ENCODE results near the gene ABCA13.

The ABCA13 gene

GRCh38 chr7:48381571-48381970 lies 210.3 kb downstream of the ABCA13 start:
- no peak for DNase-seq

DNA sequence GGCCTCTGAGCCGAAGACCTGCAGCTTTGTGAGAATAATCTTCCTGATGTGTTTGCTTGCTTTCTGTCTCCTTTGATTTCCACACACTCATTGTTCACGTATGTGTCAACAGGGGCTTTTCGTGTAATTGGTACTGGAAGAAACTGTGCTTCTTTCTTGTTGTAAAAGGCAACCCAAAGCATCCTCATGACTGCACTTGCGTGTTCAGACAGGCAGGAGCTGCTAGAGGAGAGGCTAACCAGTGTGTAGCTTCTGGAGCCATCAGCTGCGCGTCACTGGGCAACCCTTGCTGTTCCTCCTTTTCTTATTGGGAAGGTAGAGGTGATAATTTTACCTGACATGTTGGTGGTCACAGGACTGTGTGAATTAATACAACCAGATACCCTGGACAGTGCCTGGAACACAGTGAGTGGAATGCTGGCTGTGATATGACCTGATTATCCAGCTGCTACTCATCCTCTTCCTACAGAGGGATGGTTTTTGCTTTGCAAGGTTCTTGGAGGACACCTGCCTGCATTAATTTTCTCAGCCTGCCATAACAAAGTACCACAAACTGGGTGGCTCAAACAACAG lies 213.0 kb downstream of the ABCA13 start:
- DNase-seq, result no peak

DNA sequence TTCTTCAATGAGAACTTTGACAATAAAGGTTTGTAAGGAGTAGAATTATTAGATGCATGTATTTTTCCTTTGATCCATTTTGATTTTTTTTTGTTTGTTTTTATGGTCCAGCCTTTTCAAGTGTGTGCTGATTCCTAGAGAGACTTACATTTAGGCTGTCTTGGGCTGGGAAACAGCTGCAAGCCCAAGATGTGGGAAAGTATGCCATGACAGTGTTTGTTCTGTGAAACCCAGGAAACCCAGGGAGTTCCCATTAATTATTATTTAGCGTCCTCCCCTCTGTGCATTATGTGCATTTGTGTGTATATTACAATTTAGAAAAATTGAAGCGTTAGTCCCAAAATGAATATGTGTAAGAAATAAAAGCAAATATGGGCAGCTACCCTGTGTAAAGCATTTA lies 216.7 kb downstream of the ABCA13 start:
- no peak for DNase-seq

DNA sequence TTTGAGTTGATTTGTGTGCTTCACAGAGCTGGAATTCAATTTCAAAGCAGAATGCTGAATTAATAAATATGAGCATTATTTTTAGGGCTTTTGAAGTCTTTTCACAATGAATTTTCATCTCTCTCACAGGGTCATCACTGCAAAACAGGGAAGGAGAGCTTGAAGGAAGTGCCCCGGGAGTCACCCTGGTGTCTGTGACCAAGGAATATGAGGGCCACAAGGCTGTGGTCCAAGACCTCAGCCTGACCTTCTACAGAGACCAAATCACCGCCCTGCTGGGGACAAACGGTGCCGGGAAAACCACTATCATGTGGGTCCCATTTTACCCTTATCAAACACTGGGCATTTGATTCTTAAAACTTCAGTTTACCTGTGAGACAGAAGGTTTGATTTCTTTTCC lies 217.7 kb downstream of the ABCA13 start:
- DNase-seq, result no peak

- DNase-seq, result peak; percentile 9
Measured at GRCh38 chr7:48389977-48390376, 218.7 kb downstream of the ABCA13 start.

DNA sequence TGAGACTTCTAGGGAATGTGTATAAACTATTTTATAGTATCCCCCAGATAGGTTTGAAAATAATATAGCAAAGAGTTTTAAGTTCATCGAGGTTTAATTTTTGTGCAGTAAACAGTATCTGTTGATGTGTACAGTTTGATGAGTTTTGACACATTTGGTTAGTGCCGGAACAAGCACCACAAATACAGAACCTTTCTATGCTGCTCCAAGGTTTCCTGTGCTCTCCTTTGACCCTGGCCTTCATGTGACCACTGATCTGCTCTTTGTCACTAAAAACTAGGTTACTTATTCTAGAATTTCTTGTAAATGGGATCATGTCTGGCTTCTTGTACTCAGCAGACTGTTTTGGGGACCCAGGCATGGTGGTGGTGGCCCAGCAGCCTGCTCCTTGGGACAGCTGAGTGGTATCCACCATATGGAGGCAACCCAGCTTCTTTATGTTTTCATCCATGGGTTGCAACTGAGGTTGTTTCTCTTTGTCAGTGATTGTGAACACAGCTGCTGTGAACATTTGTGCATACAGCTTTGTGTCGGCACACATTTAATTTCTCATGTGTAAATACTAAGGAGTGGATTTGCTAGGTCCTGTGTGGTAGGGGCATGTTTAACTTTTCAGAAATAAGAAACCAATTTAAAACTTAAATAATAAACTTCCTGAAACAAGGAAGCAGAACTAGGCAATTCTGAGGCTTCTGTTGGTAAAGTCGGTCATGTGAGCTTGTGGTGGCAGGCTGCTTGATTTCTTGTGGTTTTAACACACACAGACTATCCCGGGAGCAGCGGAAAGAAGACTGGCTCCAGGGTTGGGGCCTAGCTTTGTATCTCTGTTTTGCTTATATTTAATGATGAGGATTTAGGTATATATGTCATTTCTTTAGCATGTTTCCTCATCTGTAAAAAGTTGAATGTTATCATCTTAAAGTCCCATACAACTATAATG lies 219.4 kb downstream of the ABCA13 start:
- peak; percentile 71 for DNase-seq

DNA sequence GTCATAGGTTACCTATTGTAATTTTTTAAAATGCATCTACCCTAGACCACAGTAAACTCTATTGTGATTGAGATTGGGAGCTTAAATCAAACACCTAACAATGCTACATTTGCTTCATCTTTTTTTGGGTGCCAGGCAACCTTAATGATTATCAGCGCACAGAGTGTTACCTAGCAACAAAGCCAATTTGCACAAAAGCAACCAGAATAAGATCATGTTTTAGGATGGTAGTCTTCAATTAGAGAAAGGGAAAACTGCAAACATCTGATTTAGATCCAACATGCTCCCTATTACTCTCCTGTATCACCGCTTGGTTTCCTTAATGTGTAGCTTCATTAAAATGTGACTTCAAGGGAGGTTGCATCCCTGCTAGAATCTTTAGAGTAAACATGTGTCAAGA lies 226.9 kb downstream of the ABCA13 start:
- DNase-seq, result no peak

DNA sequence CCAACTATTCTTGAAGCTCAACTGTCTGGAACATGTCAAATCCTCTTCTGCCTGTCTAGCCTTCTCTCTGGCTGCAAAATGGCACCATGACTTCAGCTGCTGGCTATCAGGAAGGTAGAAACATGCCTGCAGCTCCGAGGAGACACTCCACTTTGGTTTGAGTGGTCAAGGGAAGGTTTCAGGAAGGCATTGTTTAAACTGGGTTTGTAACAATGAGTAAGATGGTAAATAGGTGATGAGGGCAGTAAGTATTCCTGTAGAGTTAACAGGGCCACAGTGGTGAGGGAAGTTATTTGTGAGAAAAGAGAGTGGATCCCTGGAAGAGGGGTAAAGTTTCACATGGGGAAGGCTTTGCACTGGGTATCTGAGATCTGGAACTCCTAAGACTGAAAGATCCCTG lies 231.5 kb downstream of the ABCA13 start:
- no peak for DNase-seq

DNA sequence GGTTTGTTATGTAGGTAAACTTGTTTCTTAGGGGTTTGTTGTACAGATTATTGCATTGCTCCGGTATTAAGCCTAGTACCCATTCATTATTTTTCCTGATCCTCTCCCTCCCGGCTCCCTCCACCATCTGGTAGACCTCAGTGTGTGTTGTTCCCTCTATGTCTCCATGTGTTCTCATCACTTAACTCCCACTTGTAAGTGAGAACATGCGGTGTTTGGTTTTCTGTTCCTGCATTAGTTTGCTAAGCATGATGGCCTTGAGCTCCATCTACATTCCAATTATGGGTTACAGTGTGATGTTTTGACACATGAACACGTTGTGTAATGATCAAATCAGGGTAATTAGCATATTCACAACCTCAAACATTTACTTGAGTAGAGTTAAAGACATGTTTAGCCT lies 237.5 kb downstream of the ABCA13 start:
- DNase-seq, result no peak

DNA sequence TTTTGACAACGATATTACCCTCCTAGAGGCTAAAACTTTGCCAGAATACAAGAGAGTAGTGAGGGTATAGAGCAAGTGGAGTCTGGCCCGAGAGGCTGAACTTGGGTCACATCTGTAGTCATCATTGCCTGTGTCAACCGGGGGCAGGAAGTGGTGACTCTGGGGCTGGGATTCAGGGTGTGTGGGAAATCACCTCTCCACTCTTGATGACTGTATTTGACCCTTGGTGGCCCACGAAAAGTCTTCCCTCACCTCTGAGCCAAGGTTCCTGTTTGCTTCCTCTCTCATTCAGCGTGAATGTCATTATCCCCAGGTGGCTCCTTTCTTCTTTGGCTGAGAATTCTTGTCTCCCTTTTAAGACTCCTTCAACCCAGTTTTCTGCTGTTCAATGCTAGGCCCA lies 240.4 kb downstream of the ABCA13 start:
- DNase-seq, result no peak

DNA sequence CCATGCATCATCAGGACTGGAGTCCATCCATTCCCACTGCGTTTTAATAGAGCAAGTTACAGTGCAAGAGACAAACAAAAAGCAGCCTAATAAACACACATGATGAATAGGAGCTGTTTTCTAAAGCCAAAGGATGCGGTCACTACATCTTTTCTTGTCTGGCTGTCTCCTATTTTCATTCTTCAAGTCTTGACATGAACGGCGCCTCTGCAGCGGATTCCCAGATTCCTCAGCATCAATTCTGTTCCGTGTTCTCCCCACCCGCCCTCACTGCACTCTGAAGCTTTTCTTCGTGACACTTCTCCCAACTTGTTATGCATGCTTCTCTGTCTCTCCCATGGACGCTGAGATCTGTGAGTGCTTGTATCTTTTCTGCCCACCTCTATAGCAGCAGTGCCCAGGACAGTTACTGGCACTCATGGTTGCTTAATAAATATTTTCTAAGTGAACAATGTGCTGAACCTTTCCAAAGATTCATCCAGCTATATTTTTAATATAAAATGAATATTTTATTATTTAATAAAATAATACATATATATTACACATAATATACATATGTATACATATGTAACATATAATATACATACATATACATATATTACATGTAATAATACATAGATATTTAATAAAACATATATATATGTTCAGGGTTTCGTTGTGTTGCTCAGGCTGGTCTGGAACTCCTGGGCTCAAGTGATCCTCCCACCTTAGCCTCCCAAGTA lies 242.9 kb downstream of the ABCA13 start:
- DNase-seq, result no peak

DNA sequence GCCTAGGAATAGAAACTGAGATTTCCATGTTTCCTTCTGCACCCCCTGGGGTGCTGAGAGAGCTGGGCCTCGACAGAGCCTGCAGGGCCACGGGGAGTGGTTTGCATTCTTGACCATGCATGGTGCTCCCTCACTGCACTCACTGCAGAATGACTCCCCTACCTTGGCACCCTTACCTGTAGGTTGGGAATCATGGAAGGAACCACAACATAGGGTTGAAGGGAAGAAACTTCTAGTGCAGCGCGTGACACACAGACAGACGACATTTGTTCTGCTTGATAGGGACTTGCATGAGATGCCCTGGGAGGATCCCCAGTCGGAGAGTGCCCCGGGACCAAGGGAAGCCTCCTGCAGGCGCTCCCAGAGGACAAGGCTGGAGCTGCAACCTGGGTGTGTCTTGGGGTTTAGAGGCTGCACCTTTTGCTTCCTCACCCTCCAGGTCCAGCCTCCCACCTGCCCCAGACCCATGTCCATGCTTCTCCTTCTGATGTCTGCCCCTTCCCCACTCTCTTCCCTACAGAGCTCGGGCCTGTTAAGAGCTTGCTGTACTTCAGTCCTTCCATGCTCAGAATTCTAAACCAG lies 245.2 kb downstream of the ABCA13 start:
- no peak for DNase-seq

GRCh38 chr7:48419401-48419800 lies 248.1 kb downstream of the ABCA13 start:
- no peak for DNase-seq

GRCh38 chr7:48420206-48420605 lies 248.9 kb downstream of the ABCA13 start:
- no peak for DNase-seq

DNA sequence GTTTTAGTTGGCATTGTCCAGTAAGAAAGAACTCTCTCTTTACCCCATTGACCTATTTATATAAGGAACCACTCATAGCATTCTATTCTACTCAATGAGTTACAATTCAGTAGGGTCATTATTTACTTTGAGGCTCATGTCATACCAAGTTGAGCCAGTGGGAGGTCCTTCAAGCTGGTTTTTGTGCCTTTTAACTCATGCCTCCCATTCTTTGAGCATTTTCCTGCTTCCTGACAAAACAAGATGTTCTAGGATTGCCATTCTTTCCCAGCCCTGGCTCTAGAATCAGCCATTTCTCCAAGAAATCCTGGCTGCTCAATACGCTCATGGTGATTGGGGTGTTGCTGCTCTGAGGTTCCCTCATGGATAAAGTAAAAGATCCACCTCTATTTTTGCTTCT lies 250.1 kb downstream of the ABCA13 start:
- DNase-seq, result no peak

DNA sequence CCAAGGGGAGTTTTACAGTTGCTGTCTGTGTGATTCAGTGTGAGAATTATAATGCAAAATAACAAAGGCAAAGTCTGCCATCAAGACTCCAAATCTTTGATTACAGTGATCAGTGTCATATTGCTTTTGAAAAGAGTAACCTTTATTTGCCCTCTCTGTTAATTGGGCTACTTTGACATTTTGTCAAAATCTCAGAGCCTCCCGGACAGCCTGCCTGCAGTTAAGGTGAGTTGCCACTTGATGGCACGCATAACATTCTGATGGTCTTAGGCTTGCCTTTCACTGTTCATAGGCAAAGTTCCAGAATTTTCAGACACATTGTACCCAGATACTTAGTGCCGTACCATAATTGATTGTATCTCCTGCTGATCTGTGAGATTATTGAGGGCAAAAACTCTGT lies 253.5 kb downstream of the ABCA13 start:
- DNase-seq, result no peak

DNA sequence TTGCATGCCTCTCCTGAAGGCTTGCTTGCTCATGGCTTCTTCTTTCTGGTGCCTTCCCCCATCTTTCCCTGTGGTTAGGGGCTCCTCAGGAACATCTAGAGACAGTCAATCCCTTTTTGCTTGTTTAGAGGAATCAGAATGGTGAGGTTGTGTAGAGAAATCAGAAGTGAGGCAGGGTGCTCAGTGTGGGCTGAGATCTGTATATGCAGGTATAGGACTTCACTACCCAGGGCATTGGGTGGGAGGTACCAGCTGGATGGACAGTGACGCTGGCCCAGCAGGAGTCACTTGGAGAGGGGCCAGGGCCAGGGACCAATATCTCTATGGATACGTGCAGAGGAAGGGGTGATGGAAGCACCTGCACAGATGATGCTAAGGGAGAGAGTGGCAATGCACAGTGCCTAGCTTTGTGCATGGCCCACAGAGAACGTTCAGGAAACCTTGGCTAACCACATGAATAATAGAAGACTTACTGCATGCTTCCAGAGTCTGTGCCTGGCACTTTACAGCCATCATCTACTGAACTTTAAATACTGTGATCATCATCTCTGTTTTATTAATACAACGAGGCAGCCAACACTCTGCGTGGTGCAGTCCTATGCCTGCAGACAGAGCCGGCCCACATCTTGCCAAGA lies 255.2 kb downstream of the ABCA13 start:
- DNase-seq, result no peak

DNA sequence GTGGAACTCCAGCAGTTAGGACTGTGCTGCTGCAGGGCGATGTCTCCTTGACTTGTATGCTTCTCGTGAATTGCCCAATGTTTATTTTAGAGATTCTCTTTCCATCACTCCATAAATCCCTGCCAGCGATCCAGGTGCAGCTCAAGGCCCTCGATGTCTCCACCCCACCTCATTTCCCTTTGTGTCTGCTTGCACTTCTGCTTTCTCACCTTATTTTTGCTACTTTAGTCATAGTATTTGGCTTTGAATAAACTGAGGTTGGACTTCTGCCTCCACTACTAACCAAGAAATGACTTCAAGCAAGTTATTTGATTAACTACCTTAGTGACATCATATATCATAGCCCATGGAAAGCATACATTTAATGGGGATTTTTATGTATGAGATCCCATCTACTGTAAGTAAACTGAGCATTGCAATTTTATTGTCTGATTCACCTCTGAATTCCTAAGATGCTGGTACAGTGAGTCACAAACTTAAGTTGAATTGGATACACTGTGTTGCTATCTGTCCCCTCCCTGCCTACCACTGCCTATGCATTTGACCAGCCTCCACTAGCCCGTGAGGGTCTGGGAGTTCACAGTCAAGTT lies 255.8 kb downstream of the ABCA13 start:
- DNase-seq, result no peak

DNA sequence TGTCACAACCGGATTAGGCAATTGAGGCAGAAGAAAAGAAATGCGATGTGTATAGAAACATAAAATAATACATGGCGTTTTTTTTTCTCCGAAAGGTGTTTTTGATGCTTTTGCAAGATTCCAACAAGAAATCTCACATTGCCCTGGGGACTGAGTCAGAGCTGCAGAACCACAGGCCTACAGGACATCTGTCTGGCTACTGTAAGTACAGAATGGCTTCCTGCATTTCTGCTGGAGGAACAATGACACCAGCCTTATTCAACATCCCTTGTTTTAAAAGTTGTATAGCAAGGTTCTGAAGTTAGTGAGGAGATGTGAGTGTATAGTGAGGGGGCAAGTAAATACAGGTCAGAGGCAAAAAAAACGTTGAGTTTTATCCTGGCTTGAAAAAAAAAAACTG lies 256.4 kb downstream of the ABCA13 start:
- no peak for DNase-seq

GRCh38 chr7:48428091-48428684 lies 256.9 kb downstream of the ABCA13 start:
- DNase-seq, result no peak

- no peak for DNase-seq
Measured at GRCh38 chr7:48429117-48429516, 257.9 kb downstream of the ABCA13 start.

DNA sequence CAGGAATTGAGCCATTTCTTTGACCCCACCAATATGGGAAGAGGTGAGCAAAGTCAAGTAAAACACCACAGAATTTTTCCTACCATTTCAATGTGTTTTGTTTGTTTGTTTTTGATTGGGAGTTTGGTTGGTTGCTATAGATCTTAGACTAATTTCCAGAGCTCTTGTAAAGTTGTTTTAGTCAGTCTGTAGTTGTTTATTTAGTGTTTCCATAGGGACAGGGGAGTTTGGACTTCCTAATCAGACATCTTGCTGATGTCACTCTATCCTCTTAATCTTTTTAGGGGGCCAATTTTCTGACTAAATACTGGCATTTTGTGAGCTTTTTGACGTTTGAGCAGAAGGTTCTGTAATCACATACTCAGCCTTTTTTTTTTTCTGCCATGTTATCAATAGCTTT lies 266.9 kb downstream of the ABCA13 start:
- DNase-seq, result no peak

All from GDM1 (cell line).